GM19193 (cell line): ENCODE data around the gene TP53TG3.
"Not testable (repeated sequence)": the region's sequence is repeated elsewhere in the genome, so short reads cannot be mapped to it uniquely, and the experiment has no call there.

ENCODE experiments used
- POLR2A ChIP-seq: IDR thresholded peaks from 4 replicates; pipeline ENCODE4 v1.6.1; 2011; ENCODE audit not compliant: insufficient read depth, insufficient read length; ENCODE audit errors: extremely low read depth

The TP53TG3 gene

GRCh38 chr16:32676065-32676464 is at the start of gene TP53TG3:
TSS of gene TP53TG3 (minus strand) at chr16:32676165. CDS start at chr16:32676097, 68 bp downstream.
- not testable (repeated sequence) for TF ChIP-seq POLR2A
